SJSA1 (cell line): ENCODE measurements around the gene CYP2D6. TPM values are rescaled to one million over a fixed set of nuclear protein-coding genes. Genes with fewer than 3 reads are reported as not detected.

Source experiments
- DNase-seq, 2 experiments: peaks; one replicate each; pipeline ENCODE4 v3.0.0-alpha.2; 2015 to 2020; ENCODE audit warnings: low spot score in 2 of 2, low read depth in 1 of 2
- H3K27ac ChIP-seq: fragments of 250-450 bp; sonication (Bioruptor Pico); 2 replicates; pipeline ENCODE4 v1.5.1; 2020; ENCODE audit warnings: mild to moderate bottlenecking, moderate library complexity
- H3K27me3 ChIP-seq: fragments of 250-450 bp; sonication (Bioruptor Pico); replicated peaks from 2 replicates; pipeline ENCODE4 v1.5.1; 2020; ENCODE audit warnings: mild to moderate bottlenecking, moderate library complexity
- H3K36me3 ChIP-seq: fragments of 250-450 bp; sonication (Bioruptor Pico); 2 replicates; pipeline ENCODE4 v1.5.1; 2020; ENCODE audit warnings: mild to moderate bottlenecking
- H3K4me1 ChIP-seq: fragments of 250-450 bp; sonication (Bioruptor Pico); replicated peaks from 2 replicates; pipeline ENCODE4 v1.6.1; 2021; ENCODE audit warnings: mild to moderate bottlenecking
- H3K4me3 ChIP-seq: fragments of 250-450 bp; sonication (Bioruptor Pico); 2 replicates; pipeline ENCODE4 v1.5.1; 2020; ENCODE audit warnings: mild to moderate bottlenecking
- H3K9me3 ChIP-seq: fragments of 250-450 bp; sonication (Bioruptor Pico); replicated peaks from 2 replicates; pipeline ENCODE4 v1.5.1; 2020; ENCODE audit warnings: mild to moderate bottlenecking
- total RNA-seq: library from RNA; depleted of rRNA; stranded (reverse); fragments of >200 nt; shearing (Covaris generic); gene quantifications from 2 replicates; pipeline ENCODE4 v1.2.3, GENCODE V29; 2014

CYP2D6 gene
- total RNA-seq, 1 experiment from 2014 or later = 0.05 TPM

- no peak overlapping the region for H3K4me3 ChIP-seq
- no peaks in the 10 kb centered on the region for H3K4me1 ChIP-seq
- peaks cover 14% of the 10 kb centered on the region; the same call in 1 of the 2 replicates for H3K36me3 ChIP-seq
- H3K27ac ChIP-seq = no peak overlapping the region
- no peak for DNase-seq
- no peaks in the 10 kb centered on the region for H3K27me3 ChIP-seq
- H3K9me3 ChIP-seq = no peaks in the 10 kb centered on the region
Observed at GRCh38 chr22:42168476-42168875, 37.9 kb upstream of the CYP2D6 start.

GRCh38 chr22:42167066-42167465, 36.5 kb upstream of the CYP2D6 start:
- H3K27ac ChIP-seq = no peak overlapping the region
- H3K4me3 ChIP-seq = no peak overlapping the region
- no peaks in the 10 kb centered on the region for H3K27me3 ChIP-seq
- no peak for DNase-seq
- no peaks in the 10 kb centered on the region for H3K9me3 ChIP-seq
- peaks cover 14% of the 10 kb centered on the region; the same call in 1 of the 2 replicates for H3K36me3 ChIP-seq
- no peaks in the 10 kb centered on the region for H3K4me1 ChIP-seq

DNA sequence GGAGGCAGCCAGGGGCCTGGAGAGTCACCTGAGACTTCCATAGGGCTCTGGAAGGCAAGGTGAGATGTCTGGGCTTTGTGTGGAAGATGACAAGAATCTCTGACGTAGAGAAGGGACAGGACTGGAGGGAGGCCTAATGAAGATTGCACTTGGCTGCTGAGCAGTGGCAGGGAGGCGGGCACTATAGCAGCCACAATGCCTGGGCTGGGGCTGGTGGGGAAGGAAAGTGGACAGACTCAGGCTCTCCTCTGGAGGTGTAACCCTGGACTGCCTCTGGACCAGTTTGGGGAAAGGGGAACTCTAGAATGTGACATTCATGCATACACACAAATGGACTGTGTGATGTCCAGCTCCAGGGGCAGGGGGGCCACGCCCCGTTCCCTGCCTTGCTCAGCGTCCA, 34.3 kb upstream of the CYP2D6 start:
- Histone ChIP-seq H3K9me3 (no peaks in the 10 kb centered on the region), H3K27ac (no peak overlapping the region), H3K4me1 (no peaks in the 10 kb centered on the region), H3K27me3 (no peaks in the 10 kb centered on the region), H3K36me3 (peaks cover 14% of the 10 kb centered on the region; the same call in 1 of the 2 replicates), H3K4me3 (no peak overlapping the region)
- DNase-seq = no peak

GRCh38 chr22:42163515-42163914, 32.9 kb upstream of the CYP2D6 start:
- Histone ChIP-seq H3K4me1 (no peaks in the 10 kb centered on the region), H3K27ac (no peak overlapping the region), H3K9me3 (no peaks in the 10 kb centered on the region), H3K27me3 (no peaks in the 10 kb centered on the region), H3K36me3 (peaks cover 9% of the 10 kb centered on the region; the same call in 1 of the 2 replicates), H3K4me3 (no peak overlapping the region)
- no peak for DNase-seq

GRCh38 chr22:42162728-42163489, 32.3 kb upstream of the CYP2D6 start:
- H3K4me1 ChIP-seq = no peaks in the 10 kb centered on the region
- no peaks in the 10 kb centered on the region for H3K27me3 ChIP-seq
- DNase-seq = no peak
- H3K4me3 ChIP-seq = no peak overlapping the region
- peaks cover 5% of the 10 kb centered on the region; the same call in 1 of the 2 replicates for H3K36me3 ChIP-seq
- no peaks in the 10 kb centered on the region for H3K9me3 ChIP-seq
- no peak overlapping the region for H3K27ac ChIP-seq

DNA sequence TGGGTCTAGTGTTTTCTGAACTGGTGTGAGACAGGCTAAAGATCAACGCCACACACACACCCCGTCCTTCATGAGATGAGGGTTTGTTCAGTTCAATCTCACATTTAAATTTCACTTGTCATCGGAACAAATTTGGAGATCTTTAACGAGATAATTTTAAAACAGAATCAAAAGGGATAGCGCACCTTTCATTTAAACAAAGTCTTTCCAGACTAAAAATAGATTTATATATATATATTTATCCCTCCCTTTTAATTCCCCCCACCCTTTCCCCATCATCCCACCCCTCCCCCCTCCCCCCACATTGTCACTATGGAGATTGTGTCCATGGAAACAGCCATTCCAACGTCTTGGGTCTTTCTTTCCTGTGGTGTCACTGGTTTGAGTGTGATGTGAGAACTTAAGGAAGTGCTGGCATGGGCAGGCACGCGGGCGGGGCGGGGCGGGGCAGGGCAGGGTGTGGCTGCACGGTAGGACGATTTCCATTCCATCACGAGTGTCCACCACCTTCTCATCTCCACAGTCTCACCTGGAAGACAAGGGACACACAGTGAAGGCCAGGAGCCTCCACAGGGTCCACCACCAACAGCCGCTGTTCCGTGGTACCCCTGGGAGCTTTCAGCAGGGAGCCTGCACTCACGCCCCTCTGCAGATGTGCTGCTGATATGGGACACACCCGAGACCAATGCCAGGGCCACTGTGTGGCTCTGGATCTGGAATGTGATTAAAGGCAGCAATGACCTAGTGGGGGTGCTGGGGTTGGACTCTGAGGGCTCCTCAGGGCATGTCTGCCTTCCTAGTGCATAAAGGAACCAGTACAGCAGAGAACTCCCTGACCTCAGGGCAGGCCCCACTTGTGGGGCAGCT, 30.5 kb upstream of the CYP2D6 start:
- DNase-seq = no peak
- Histone ChIP-seq H3K36me3 (peaks cover 2% of the 10 kb centered on the region; the same call in 1 of the 2 replicates), H3K27ac (no peak overlapping the region), H3K9me3 (no peaks in the 10 kb centered on the region), H3K27me3 (no peaks in the 10 kb centered on the region), H3K4me1 (no peaks in the 10 kb centered on the region), H3K4me3 (no peak overlapping the region)

- no peaks in the 10 kb centered on the region for H3K36me3 ChIP-seq
- DNase-seq = no peak
- no peak overlapping the region for H3K27ac ChIP-seq
- H3K27me3 ChIP-seq = no peaks in the 10 kb centered on the region
- no peaks in the 10 kb centered on the region for H3K9me3 ChIP-seq
- H3K4me1 ChIP-seq = no peaks in the 10 kb centered on the region
- H3K4me3 ChIP-seq = no peak overlapping the region
Observed at GRCh38 chr22:42160251-42160650, 29.6 kb upstream of the CYP2D6 start.

- DNase-seq = no peak
- Histone ChIP-seq H3K9me3 (no peaks in the 10 kb centered on the region), H3K27me3 (no peaks in the 10 kb centered on the region), H3K4me1 (no peaks in the 10 kb centered on the region), H3K27ac (no peak overlapping the region), H3K4me3 (no peak overlapping the region), H3K36me3 (no peaks in the 10 kb centered on the region)
Observed at GRCh38 chr22:42158456-42159132, 28.0 kb upstream of the CYP2D6 start.

GRCh38 chr22:42156598-42156997, 26.0 kb upstream of the CYP2D6 start:
- Histone ChIP-seq H3K27me3 (no peaks in the 10 kb centered on the region), H3K27ac (no peak overlapping the region), H3K9me3 (no peaks in the 10 kb centered on the region), H3K4me3 (no peak overlapping the region), H3K4me1 (no peaks in the 10 kb centered on the region), H3K36me3 (no peaks in the 10 kb centered on the region)
- DNase-seq = no peak

GRCh38 chr22:42156121-42156520, 25.5 kb upstream of the CYP2D6 start:
- H3K9me3 ChIP-seq = no peaks in the 10 kb centered on the region
- no peak overlapping the region for H3K4me3 ChIP-seq
- DNase-seq = no peak
- no peaks in the 10 kb centered on the region for H3K4me1 ChIP-seq
- no peaks in the 10 kb centered on the region for H3K36me3 ChIP-seq
- H3K27ac ChIP-seq = no peak overlapping the region
- no peaks in the 10 kb centered on the region for H3K27me3 ChIP-seq

DNA sequence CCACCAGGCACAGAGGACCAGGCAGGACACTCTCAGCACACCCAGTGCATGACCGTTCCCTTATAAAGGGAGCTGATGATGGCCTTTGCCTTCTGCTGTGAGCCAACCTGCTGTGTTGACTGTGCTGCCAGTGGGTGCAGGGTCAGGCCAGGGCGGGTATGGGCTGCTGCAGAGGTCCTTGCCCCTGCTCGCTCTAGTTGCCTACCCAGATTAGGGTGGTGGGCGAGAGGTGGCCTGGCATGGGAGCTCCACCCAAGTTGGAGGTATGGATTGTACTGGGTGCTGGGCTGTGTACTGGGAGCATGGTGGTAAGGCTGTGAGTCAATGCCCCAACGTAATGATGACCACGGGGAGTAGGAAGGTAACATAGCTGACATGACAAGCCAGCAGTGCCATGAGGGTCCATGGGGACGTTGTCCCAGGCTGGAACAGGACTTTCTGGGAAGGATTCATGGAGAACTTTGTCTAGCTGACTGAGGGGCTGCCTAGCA, 24.5 kb upstream of the CYP2D6 start:
- DNase-seq = no peak
- H3K4me3 ChIP-seq = no peak overlapping the region
- H3K27ac ChIP-seq = no peak overlapping the region
- no peaks in the 10 kb centered on the region for H3K27me3 ChIP-seq
- H3K36me3 ChIP-seq = no peaks in the 10 kb centered on the region
- H3K9me3 ChIP-seq = no peaks in the 10 kb centered on the region
- H3K4me1 ChIP-seq = no peaks in the 10 kb centered on the region

- no peak overlapping the region for H3K27ac ChIP-seq
- no peak overlapping the region for H3K4me3 ChIP-seq
- DNase-seq = no peak
- no peaks in the 10 kb centered on the region for H3K9me3 ChIP-seq
- H3K36me3 ChIP-seq = no peaks in the 10 kb centered on the region
- H3K27me3 ChIP-seq = no peaks in the 10 kb centered on the region
- no peaks in the 10 kb centered on the region for H3K4me1 ChIP-seq
Observed at GRCh38 chr22:42154293-42155052, 23.9 kb upstream of the CYP2D6 start.

GRCh38 chr22:42152661-42153270, 22.2 kb upstream of the CYP2D6 start:
- Histone ChIP-seq H3K9me3 (no peaks in the 10 kb centered on the region), H3K27me3 (no peaks in the 10 kb centered on the region), H3K36me3 (no peaks in the 10 kb centered on the region), H3K27ac (no peak overlapping the region), H3K4me3 (no peak overlapping the region), H3K4me1 (no peaks in the 10 kb centered on the region)
- DNase-seq = no peak
